ENCODE measurements around the gene SLC25A53.

- TF ChIP-seq RAD21 (conservative IDR thresholded peaks at IDR 0.05) = no peak
- no peak for TF ChIP-seq CTCF (IDR thresholded peaks at IDR 0.05; ENCODE audit: poor library complexity, severe bottlenecking)
- TF ChIP-seq EP300 (conservative IDR thresholded peaks at IDR 0.05; ENCODE audit: poor library complexity, severe bottlenecking) = no peak
- TF ChIP-seq POLR2AphosphoS5 (IDR thresholded peaks at IDR 0.05) = no peak
- no peak for TF ChIP-seq TAF1 (IDR thresholded peaks at IDR 0.05; ENCODE audit: low read depth)
- no peak for TF ChIP-seq SMC3 (conservative IDR thresholded peaks at IDR 0.05; ENCODE audit: poor library complexity)
- no peak for TF ChIP-seq EZH2 (IDR thresholded peaks at IDR 0.05; ENCODE audit: borderline replicate concordance, insufficient read depth, low read length, poor library complexity, severe bottlenecking)
Measured at GRCh38 chrX:104172788-104173187, 16.0 kb upstream of the SLC25A53 start.

All from neural cell (in vitro differentiated cells).